Activated T-helper 1 cell treated with anti-CD3 and anti-CD28 coated beads, Interleukin-12 subunit alpha, Interleukin-12 subunit beta, Interleukin-2, Interleukin-4 antibody, amounts not matched to agents 30 ng/mL and 10 ng/mL and 1 ng/mL, durations not matched to agents 14 hours and 24 hours and 36 hours (primary cell): ENCODE data around the gene ADAMTS2. TPM values are rescaled to one million over a fixed set of nuclear protein-coding genes. Genes with fewer than 3 reads are reported as not detected.

Experiments used
- DNase-seq: peaks from one replicate; pipeline ENCODE4 v3.0.0; 2021; ENCODE audit warnings: low spot score
- H3K27ac Mint-ChIP-seq: one replicate; pipeline ENCODE4 v1.8.0; 2021; ENCODE audit warnings: mild to moderate bottlenecking, mixed read lengths
- H3K27me3 Mint-ChIP-seq: one replicate; pipeline ENCODE4 v1.8.0; 2022; ENCODE audit warnings: mild to moderate bottlenecking, moderate library complexity, mixed read lengths; ENCODE audit not compliant: insufficient read depth
- H3K36me3 Mint-ChIP-seq: one replicate; pipeline ENCODE4 v1.8.0; 2021; ENCODE audit warnings: low read depth, mixed read lengths
- H3K4me1 Mint-ChIP-seq: one replicate; pipeline ENCODE4 v1.8.0; 2021; ENCODE audit warnings: low read depth, mixed read lengths
- H3K4me3 Mint-ChIP-seq: one replicate; pipeline ENCODE4 v1.8.0; 2021; ENCODE audit warnings: mild to moderate bottlenecking, moderate library complexity, mixed read lengths
- H3K9me3 Mint-ChIP-seq: one replicate; pipeline ENCODE4 v1.8.0; 2021; ENCODE audit warnings: mixed read lengths
- intact Hi-C: fragments of 100-400 bp; cut with micrococcal nuclease; formaldehyde crosslinking; loops from one replicate; pipeline ENCODE4 v1.15.1; 2024
- total RNA-seq: library from RNA; stranded (reverse); gene quantifications from 2 replicates; pipeline ENCODE4 v1.2.3, GENCODE V29; 2022

The ADAMTS2 gene
- total RNA-seq, 1 donor from 2014 or later, result not detected

GRCh38 chr5:179165421-179166170 lies 179.7 kb downstream of the ADAMTS2 start:
- intact Hi-C loops, result no loop called here
- Mint-ChIP-seq H3K27me3 (peaks cover 7% of the 10 kb centered on the region), H3K9me3 (peaks cover 15% of the 10 kb centered on the region), H3K4me1 (no peaks in the 10 kb centered on the region), H3K36me3 (no peaks in the 10 kb centered on the region), H3K27ac (no peak overlapping the region), H3K4me3 (no peak overlapping the region)
- no peak for DNase-seq

GRCh38 chr5:179164331-179165311 lies 180.6 kb downstream of the ADAMTS2 start:
- Mint-ChIP-seq H3K4me3 (no peak overlapping the region), H3K36me3 (no peaks in the 10 kb centered on the region)
- intact Hi-C loops, result no loop called here

GRCh38 chr5:179163236-179164155 lies 181.8 kb downstream of the ADAMTS2 start:
- no peak overlapping the region for H3K4me3 Mint-ChIP-seq
- intact Hi-C loops, result no loop called here
- no peaks in the 10 kb centered on the region for H3K36me3 Mint-ChIP-seq
- no peak overlapping the region for H3K27ac Mint-ChIP-seq
- H3K4me1 Mint-ChIP-seq, result no peaks in the 10 kb centered on the region
- H3K27me3 Mint-ChIP-seq, result peaks cover 3% of the 10 kb centered on the region
- peaks cover 18% of the 10 kb centered on the region for H3K9me3 Mint-ChIP-seq
- DNase-seq, result no peak

More at GRCh38 chr5:179164331-179165311, 180.6 kb downstream of the ADAMTS2 start:
- Mint-ChIP-seq H3K27ac (no peak overlapping the region), H3K9me3 (peaks cover 18% of the 10 kb centered on the region), H3K4me1 (no peaks in the 10 kb centered on the region), H3K27me3 (peaks cover 4% of the 10 kb centered on the region)
- DNase-seq, result no peak

GRCh38 chr5:179162351-179163235 lies 182.7 kb downstream of the ADAMTS2 start:
- Mint-ChIP-seq H3K27ac (no peak overlapping the region), H3K36me3 (no peaks in the 10 kb centered on the region), H3K4me1 (no peaks in the 10 kb centered on the region), H3K9me3 (peaks cover 18% of the 10 kb centered on the region), H3K27me3 (peaks cover under 1% of the 10 kb centered on the region), H3K4me3 (no peak overlapping the region)
- DNase-seq, result no peak
- intact Hi-C loops, result no loop called here

GRCh38 chr5:179161901-179162300 lies 183.4 kb downstream of the ADAMTS2 start:
- H3K4me1 Mint-ChIP-seq, result no peaks in the 10 kb centered on the region
- H3K27ac Mint-ChIP-seq, result no peak overlapping the region
- intact Hi-C loops, result no loop called here
- peaks cover 18% of the 10 kb centered on the region for H3K9me3 Mint-ChIP-seq
- H3K4me3 Mint-ChIP-seq, result no peak overlapping the region
- no peak for DNase-seq
- H3K36me3 Mint-ChIP-seq, result no peaks in the 10 kb centered on the region
- no peaks in the 10 kb centered on the region for H3K27me3 Mint-ChIP-seq

GRCh38 chr5:179160584-179160983 lies 184.7 kb downstream of the ADAMTS2 start:
- Mint-ChIP-seq H3K4me1 (no peaks in the 10 kb centered on the region), H3K27ac (no peak overlapping the region), H3K4me3 (no peak overlapping the region), H3K36me3 (no peaks in the 10 kb centered on the region), H3K9me3 (peaks cover 18% of the 10 kb centered on the region), H3K27me3 (no peaks in the 10 kb centered on the region)
- DNase-seq, result no peak
- intact Hi-C loops, result no loop called here

- Mint-ChIP-seq H3K27me3 (no peaks in the 10 kb centered on the region), H3K4me3 (no peak overlapping the region)
Observed at GRCh38 chr5:179158556-179158955, 186.7 kb downstream of the ADAMTS2 start.

GRCh38 chr5:179154991-179155955 lies 190.0 kb downstream of the ADAMTS2 start:
- Mint-ChIP-seq H3K4me3 (no peak overlapping the region), H3K9me3 (no peaks in the 10 kb centered on the region), H3K27ac (peak overlapping the region; percentile 7), H3K4me1 (no peaks in the 10 kb centered on the region), H3K27me3 (no peaks in the 10 kb centered on the region), H3K36me3 (no peaks in the 10 kb centered on the region)
- DNase-seq, result no peak
- intact Hi-C loops, result no loop called here

More at GRCh38 chr5:179158556-179158955, 186.7 kb downstream of the ADAMTS2 start:
- Mint-ChIP-seq H3K4me1 (no peaks in the 10 kb centered on the region), H3K9me3 (peaks cover 18% of the 10 kb centered on the region), H3K36me3 (no peaks in the 10 kb centered on the region), H3K27ac (no peak overlapping the region)
- intact Hi-C loops, result no loop called here
- DNase-seq, result no peak

- Mint-ChIP-seq H3K36me3 (no peaks in the 10 kb centered on the region), H3K4me1 (no peaks in the 10 kb centered on the region), H3K9me3 (no peaks in the 10 kb centered on the region), H3K4me3 (no peak overlapping the region), H3K27me3 (no peaks in the 10 kb centered on the region), H3K27ac (no peak overlapping the region)
- intact Hi-C loops, result no loop called here
- no peak for DNase-seq
Observed at GRCh38 chr5:179154346-179154990, 190.8 kb downstream of the ADAMTS2 start.

GRCh38 chr5:179153921-179154345 lies 191.3 kb downstream of the ADAMTS2 start:
- no peaks in the 10 kb centered on the region for H3K9me3 Mint-ChIP-seq
- no peak overlapping the region for H3K4me3 Mint-ChIP-seq
- H3K27me3 Mint-ChIP-seq, result no peaks in the 10 kb centered on the region
- no peaks in the 10 kb centered on the region for H3K36me3 Mint-ChIP-seq
- H3K27ac Mint-ChIP-seq, result no peak overlapping the region
- no peak for DNase-seq
- H3K4me1 Mint-ChIP-seq, result no peaks in the 10 kb centered on the region
- intact Hi-C loops, result no loop called here
